GM19438 (cell line): ENCODE measurements around the gene WAS.
A peak's percentile ranks its signal among the peaks of the same experiment; 100 is the strongest.
"Not testable (repeated sequence)": the region's sequence is repeated elsewhere in the genome, so short reads cannot be mapped to it uniquely, and the experiment has no call there.

Source experiments
- ATAC-seq: cut with Tn5 transposase; IDR thresholded peaks from one replicate; pipeline ENCODE4 v1.9.1; 2021; ENCODE audit warnings: low read depth; ENCODE audit not compliant: unreplicated experiment

WAS gene

GRCh38 chrX:48682795-48683194 is 804 bp upstream of the WAS start:
- ATAC-seq = not testable (repeated sequence)

GRCh38 chrX:48684134-48684533 is 535 bp downstream of the WAS start:
- ATAC-seq = no peak

- ATAC-seq = no peak
Observed at GRCh38 chrX:48685416-48685815, 1.8 kb downstream of the WAS start.

- ATAC-seq = no peak
Observed at GRCh38 chrX:48688531-48689150, 5.0 kb downstream of the WAS start.

GRCh38 chrX:48689208-48689920 is 5.8 kb downstream of the WAS start:
- ATAC-seq = no peak

- ATAC-seq = not testable (repeated sequence)
Observed at GRCh38 chrX:48691746-48692145, 8.1 kb downstream of the WAS start.

- no peak for ATAC-seq
Observed at GRCh38 chrX:48694776-48695533, 11.4 kb downstream of the WAS start.

GRCh38 chrX:48695534-48695896 is 11.9 kb downstream of the WAS start:
- ATAC-seq = no peak

- no peak for ATAC-seq
Observed at GRCh38 chrX:48695925-48696300, 12.3 kb downstream of the WAS start.

- ATAC-seq = peak; percentile 76
Observed at GRCh38 chrX:48696301-48696908, 12.8 kb downstream of the WAS start, which contains the start of gene SUV39H1. Gene SUV39H1 (plus strand): TSS chrX:48696734. CDS start chrX:48696785, 51 bp downstream.

GRCh38 chrX:48696909-48697727 is 13.5 kb downstream of the WAS start:
- ATAC-seq = peak; percentile 15

GRCh38 chrX:48698306-48698705 is 14.7 kb downstream of the WAS start:
- no peak for ATAC-seq

GRCh38 chrX:48700246-48700645 is 16.6 kb downstream of the WAS start:
- ATAC-seq = no peak

- no peak for ATAC-seq
Observed at GRCh38 chrX:48700951-48701653, 17.5 kb downstream of the WAS start.

GRCh38 chrX:48702032-48702431 is 18.4 kb downstream of the WAS start:
- ATAC-seq = no peak

GRCh38 chrX:48702716-48703115 is 19.1 kb downstream of the WAS start:
- no peak for ATAC-seq

GRCh38 chrX:48703228-48703627 is 19.6 kb downstream of the WAS start:
- no peak for ATAC-seq

GRCh38 chrX:48703642-48704481 is 20.3 kb downstream of the WAS start:
- no peak for ATAC-seq

- no peak for ATAC-seq
Observed at GRCh38 chrX:48705871-48706270, 22.3 kb downstream of the WAS start.
